B cell (primary cell): Measurements from ENCODE around the gene GNA14.

ENCODE experiments used
- EZH2 ChIP-seq: IDR thresholded peaks from 2 replicates; pipeline ENCODE4 v1.6.1; 2012; ENCODE audit warnings: borderline replicate concordance, low read depth, mild to moderate bottlenecking, moderate library complexity, low read length; ENCODE audit not compliant: insufficient read depth, poor library complexity, severe bottlenecking
- TF ChIP-seq, protein P1 (sequence below): fragments of 200-600 bp; IDR thresholded peaks from one replicate; pipeline ENCODE4 v1.8.0; 2022; ENCODE audit warnings: antibody characterized with exemption, mild to moderate bottlenecking

DNA sequence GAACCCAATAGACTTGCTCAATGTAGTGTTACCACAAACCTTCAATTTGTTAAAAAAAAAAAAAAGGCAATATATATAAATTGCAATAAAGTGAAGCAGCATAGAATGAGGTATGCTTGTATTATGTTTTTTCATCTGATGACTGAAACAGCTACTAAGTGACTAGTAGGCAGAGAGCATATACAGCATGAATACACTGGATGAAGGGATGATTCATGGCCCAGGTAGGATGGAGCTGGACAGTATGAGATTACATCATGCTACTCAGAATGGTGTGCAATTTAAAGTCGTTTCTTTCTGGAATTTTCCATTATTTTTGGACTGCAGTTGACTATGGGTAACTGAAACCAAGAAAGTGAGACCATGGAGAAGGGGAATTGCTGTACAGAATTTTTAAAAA, 161.2 kb downstream of the GNA14 start:
- TF ChIP-seq, protein P1, sequence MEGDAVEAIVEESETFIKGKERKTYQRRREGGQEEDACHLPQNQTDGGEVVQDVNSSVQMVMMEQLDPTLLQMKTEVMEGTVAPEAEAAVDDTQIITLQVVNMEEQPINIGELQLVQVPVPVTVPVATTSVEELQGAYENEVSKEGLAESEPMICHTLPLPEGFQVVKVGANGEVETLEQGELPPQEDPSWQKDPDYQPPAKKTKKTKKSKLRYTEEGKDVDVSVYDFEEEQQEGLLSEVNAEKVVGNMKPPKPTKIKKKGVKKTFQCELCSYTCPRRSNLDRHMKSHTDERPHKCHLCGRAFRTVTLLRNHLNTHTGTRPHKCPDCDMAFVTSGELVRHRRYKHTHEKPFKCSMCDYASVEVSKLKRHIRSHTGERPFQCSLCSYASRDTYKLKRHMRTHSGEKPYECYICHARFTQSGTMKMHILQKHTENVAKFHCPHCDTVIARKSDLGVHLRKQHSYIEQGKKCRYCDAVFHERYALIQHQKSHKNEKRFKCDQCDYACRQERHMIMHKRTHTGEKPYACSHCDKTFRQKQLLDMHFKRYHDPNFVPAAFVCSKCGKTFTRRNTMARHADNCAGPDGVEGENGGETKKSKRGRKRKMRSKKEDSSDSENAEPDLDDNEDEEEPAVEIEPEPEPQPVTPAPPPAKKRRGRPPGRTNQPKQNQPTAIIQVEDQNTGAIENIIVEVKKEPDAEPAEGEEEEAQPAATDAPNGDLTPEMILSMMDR, result no peak
- no peak for TF ChIP-seq EZH2
